ENCODE data around the gene SLC38A8. TPM values are rescaled to one million over a fixed set of nuclear protein-coding genes. Genes with fewer than 3 reads are reported as not detected.

SLC38A8 gene
- total RNA-seq, 2 experiments from 2014 or later: not detected

GRCh38 chr16:84031556-84031955, 11.0 kb downstream of the SLC38A8 start:
- H3K9me2 ChIP-seq (ENCODE audit: insufficient read depth, low read length): no peaks in the 10 kb centered on the region
- H3K9me3 ChIP-seq (ENCODE audit: low read length): no peaks in the 10 kb centered on the region
- no peaks in the 10 kb centered on the region for H3K36me3 ChIP-seq (ENCODE audit: insufficient read depth, low read length)
- H4K20me1 ChIP-seq (ENCODE audit: insufficient read depth, low read length): no peaks in the 10 kb centered on the region
- no peak for DNase-seq (ENCODE audit: low spot score)
- TF ChIP-seq CTCF (conservative IDR thresholded peaks at IDR 0.05; ENCODE audit: low read length) (no peak), EZH2phosphoT487 (IDR thresholded peaks at IDR 0.05; ENCODE audit: borderline replicate concordance, low read depth, low read length) (no peak)
- CTCF ChIA-PET (ENCODE audit: unreplicated experiment): no interaction called here
- intact Hi-C loops (cut with micrococcal nuclease; ENCODE audit: unreplicated experiment): no loop called here
- no TSS peak for BruUV-seq (replicated peaks)
- no peaks in the 10 kb centered on the region for H3K4me1 ChIP-seq (ENCODE audit: insufficient read depth, low read length, poor library complexity, severe bottlenecking)
- H3K79me2 ChIP-seq (ENCODE audit: insufficient read depth, low read depth, low read length): no peaks in the 10 kb centered on the region
- H3K4me3 ChIP-seq (ENCODE audit: low read depth, low read length, poor library complexity, severe bottlenecking): no peak overlapping the region
- no peak overlapping the region for H2AFZ ChIP-seq (ENCODE audit: low read length)
- H3K4me2 ChIP-seq (ENCODE audit: low read length): no peak overlapping the region
- no peak overlapping the region for H3K27ac ChIP-seq (ENCODE audit: low read depth, low read length, poor library complexity, severe bottlenecking)
- POLR2A ChIA-PET: no interaction called here

GRCh38 chr16:84029297-84030047, 13.1 kb downstream of the SLC38A8 start:
- ChIA-PET POLR2A (no interaction called here), CTCF (ENCODE audit: unreplicated experiment) (no interaction called here)
- H3K9me2 ChIP-seq (ENCODE audit: insufficient read depth, low read length): no peaks in the 10 kb centered on the region
- no peaks in the 10 kb centered on the region for H3K79me2 ChIP-seq (ENCODE audit: insufficient read depth, low read depth, low read length)
- no peaks in the 10 kb centered on the region for H4K20me1 ChIP-seq (ENCODE audit: insufficient read depth, low read length)
- H3K27ac ChIP-seq (ENCODE audit: low read depth, low read length, poor library complexity, severe bottlenecking): no peak overlapping the region
- no peak overlapping the region for H3K4me3 ChIP-seq (ENCODE audit: low read depth, low read length, poor library complexity, severe bottlenecking)
- no peak overlapping the region for H2AFZ ChIP-seq (ENCODE audit: low read length)
- TF ChIP-seq CTCF (conservative IDR thresholded peaks at IDR 0.05; ENCODE audit: low read length) (no peak), EZH2phosphoT487 (IDR thresholded peaks at IDR 0.05; ENCODE audit: borderline replicate concordance, low read depth, low read length) (no peak)
- H3K36me3 ChIP-seq (ENCODE audit: insufficient read depth, low read length): no peaks in the 10 kb centered on the region
- no TSS peak for BruUV-seq (replicated peaks)
- no peaks in the 10 kb centered on the region for H3K4me1 ChIP-seq (ENCODE audit: insufficient read depth, low read length, poor library complexity, severe bottlenecking)
- no peaks in the 10 kb centered on the region for H3K9me3 ChIP-seq (ENCODE audit: low read length)
- no peak for DNase-seq (ENCODE audit: low spot score)
- no peak overlapping the region for H3K4me2 ChIP-seq (ENCODE audit: low read length)
- intact Hi-C loops (cut with micrococcal nuclease; ENCODE audit: unreplicated experiment): no loop called here

- no peak overlapping the region for H3K27ac ChIP-seq (ENCODE audit: low read depth, low read length, poor library complexity, severe bottlenecking)
- intact Hi-C loops (cut with micrococcal nuclease; ENCODE audit: unreplicated experiment): no loop called here
- H3K4me2 ChIP-seq (ENCODE audit: low read length): no peak overlapping the region
- H3K9me2 ChIP-seq (ENCODE audit: insufficient read depth, low read length): no peaks in the 10 kb centered on the region
- H3K36me3 ChIP-seq (ENCODE audit: insufficient read depth, low read length): no peaks in the 10 kb centered on the region
- H4K20me1 ChIP-seq (ENCODE audit: insufficient read depth, low read length): no peaks in the 10 kb centered on the region
- H2AFZ ChIP-seq (ENCODE audit: low read length): no peak overlapping the region
- CTCF ChIA-PET (ENCODE audit: unreplicated experiment): no interaction called here
- POLR2A ChIA-PET: no interaction called here
- no peaks in the 10 kb centered on the region for H3K79me2 ChIP-seq (ENCODE audit: insufficient read depth, low read depth, low read length)
- H3K4me3 ChIP-seq (ENCODE audit: low read depth, low read length, poor library complexity, severe bottlenecking): no peak overlapping the region
- no TSS peak for BruUV-seq (replicated peaks)
- no peaks in the 10 kb centered on the region for H3K4me1 ChIP-seq (ENCODE audit: insufficient read depth, low read length, poor library complexity, severe bottlenecking)
- TF ChIP-seq EZH2phosphoT487 (IDR thresholded peaks at IDR 0.05; ENCODE audit: borderline replicate concordance, low read depth, low read length) (no peak), CTCF (conservative IDR thresholded peaks at IDR 0.05; ENCODE audit: low read length) (no peak)
- DNase-seq (ENCODE audit: low spot score): no peak
- no peaks in the 10 kb centered on the region for H3K9me3 ChIP-seq (ENCODE audit: low read length)
These were observed 15.0 kb downstream of the SLC38A8 start for GRCh38 chr16:84027625-84028024.

All from OCI-LY7 (cell line).